Measurements from ENCODE around the gene RCBTB2.

GRCh38 chr13:48556817-48557216 is 23.9 kb upstream of the RCBTB2 start:
- no peak for TF ChIP-seq CTCF (IDR thresholded peaks at IDR 0.05 in 4 of 5, conservative IDR thresholded peaks at IDR 0.05 in 1 of 5)
- TF ChIP-seq POLR2A (IDR thresholded peaks at IDR 0.05), result no peak

Data from gastrocnemius medialis (tissue), 4 donors.